GM12864 (cell line): Measurements from ENCODE around the gene PMEPA1.

Experiments used
- DNase-seq: peaks from one replicate; pipeline ENCODE4 v3.0.0-alpha.2; 2011; ENCODE audit warnings: low read depth
- H3K4me3 ChIP-seq: 2 replicates; pipeline ENCODE4 v1.5.1; 2011; ENCODE audit warnings: mild to moderate bottlenecking, low read depth, low read length, control low read depth
- TF ChIP-seq, protein P1 (sequence below): IDR thresholded peaks from 2 replicates; pipeline ENCODE4 v1.5.1; 2011; ENCODE audit warnings: low read depth, mild to moderate bottlenecking, moderate library complexity, low read length, control low read depth, inconsistent platforms; ENCODE audit errors: missing control alignments

Gene PMEPA1

DNA sequence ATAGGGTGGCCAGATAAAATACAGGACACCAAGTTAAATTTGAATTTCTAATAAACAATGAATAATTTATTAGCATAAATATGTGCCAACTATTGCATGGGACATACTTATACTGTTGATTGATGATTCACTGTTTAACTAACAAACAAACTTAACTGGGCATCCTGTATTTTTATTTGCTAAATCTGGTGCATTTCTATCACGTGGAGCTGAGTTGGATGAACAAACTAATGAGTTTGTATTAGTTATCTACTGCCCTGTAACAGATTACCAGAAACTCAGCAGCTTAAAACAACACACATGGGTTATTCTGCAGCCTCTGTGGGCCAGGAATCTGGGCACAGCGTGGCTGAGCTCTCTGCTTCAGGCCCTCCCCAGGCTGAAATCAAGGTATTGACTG, 28.2 kb upstream of the PMEPA1 start:
- DNase-seq = no peak
- no peak overlapping the region for H3K4me3 ChIP-seq
- TF ChIP-seq, protein P1, sequence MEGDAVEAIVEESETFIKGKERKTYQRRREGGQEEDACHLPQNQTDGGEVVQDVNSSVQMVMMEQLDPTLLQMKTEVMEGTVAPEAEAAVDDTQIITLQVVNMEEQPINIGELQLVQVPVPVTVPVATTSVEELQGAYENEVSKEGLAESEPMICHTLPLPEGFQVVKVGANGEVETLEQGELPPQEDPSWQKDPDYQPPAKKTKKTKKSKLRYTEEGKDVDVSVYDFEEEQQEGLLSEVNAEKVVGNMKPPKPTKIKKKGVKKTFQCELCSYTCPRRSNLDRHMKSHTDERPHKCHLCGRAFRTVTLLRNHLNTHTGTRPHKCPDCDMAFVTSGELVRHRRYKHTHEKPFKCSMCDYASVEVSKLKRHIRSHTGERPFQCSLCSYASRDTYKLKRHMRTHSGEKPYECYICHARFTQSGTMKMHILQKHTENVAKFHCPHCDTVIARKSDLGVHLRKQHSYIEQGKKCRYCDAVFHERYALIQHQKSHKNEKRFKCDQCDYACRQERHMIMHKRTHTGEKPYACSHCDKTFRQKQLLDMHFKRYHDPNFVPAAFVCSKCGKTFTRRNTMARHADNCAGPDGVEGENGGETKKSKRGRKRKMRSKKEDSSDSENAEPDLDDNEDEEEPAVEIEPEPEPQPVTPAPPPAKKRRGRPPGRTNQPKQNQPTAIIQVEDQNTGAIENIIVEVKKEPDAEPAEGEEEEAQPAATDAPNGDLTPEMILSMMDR = no peak

DNA sequence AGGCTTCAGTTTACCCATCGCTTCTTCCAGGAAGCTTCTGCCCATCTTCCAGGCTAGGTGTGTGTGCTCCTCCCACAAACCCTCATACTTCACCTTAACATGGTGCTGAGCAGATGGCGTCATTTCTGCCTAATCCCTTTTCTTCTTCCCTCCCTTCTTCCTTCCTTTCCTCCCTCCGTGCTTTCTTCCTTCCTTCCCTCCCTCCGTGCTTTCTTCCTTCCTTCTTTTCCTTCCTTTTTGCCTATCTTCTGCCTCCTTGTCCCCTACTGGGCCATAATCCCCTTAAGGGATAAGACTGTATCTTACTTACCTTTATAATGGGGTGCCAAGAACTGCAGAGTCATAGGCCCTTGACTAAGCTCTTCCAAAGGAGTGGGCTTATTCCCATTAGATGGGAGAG, 27.5 kb upstream of the PMEPA1 start:
- TF ChIP-seq, protein P1 = no peak
- H3K4me3 ChIP-seq = no peak overlapping the region
- DNase-seq = no peak

DNA sequence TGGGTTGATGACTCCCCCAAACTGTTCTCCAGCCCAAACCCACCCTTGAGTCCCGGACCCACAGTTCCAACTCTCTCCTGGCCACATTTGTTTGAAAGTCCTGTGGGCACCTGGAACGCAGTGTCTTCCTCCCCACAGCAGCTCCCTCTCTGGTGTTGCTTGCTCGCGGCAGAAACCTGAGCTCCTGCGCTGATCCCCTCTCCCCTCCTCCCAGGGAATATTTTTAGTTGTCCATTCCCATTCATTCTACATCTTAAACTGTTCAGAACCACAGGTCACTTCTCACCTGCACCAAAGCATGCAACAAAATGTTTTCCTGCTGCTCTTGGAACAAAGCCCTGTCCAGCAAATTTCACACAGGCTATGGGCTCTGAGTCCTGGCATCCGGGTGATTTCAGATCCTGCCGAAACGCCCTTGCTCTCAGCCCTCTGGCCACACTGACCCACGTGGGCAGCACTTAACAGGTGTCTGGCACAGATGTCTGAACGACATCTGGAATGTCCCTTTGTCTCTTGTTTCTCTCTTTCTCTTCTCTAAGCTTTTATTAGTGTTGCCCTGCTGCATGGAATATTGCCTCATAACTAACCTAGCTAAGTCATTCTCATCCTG, 27.0 kb upstream of the PMEPA1 start:
- TF ChIP-seq, protein P1 = no peak
- H3K4me3 ChIP-seq = no peak overlapping the region
- DNase-seq = no peak

DNA sequence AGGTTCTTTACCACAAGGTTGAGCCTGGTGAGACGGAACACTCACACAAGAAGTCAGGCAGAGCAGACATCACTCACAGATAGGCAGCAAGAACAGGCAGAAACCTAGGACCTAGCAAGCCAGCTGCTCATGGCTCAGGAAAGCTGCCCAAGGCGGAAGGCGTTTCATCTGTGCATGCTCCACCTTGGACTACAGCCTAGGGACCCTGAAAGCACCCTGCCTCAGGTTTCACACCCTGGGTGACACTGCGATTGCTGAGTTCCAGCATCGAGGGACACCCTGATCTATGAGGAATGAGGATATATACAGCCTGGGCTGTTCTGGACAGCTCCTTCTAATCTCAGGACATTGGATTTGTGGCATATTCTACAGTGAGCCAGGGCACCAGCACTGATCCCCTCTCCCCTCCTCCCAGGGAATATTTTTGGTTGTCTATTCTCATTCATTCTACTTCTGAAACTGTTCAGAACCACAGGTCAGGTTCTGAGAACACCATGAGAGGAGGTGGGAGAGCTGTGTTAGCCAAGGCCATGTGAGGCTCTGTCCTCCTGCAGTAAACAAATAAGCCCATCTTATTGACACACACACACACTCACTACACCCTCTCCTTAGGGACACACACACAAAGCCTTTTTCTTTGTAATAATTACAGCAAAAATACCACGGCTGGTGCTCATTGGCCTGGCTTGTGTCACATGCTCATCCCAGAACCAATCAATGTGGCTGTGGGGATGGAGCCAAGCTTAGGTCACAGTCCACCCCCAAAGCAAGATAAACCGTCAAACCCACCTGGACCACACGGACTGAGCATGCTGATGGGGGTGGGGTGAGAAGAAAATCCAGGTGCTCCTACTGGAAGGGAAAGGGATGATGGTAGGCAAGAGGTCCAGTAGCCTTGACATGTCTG, 26.3 kb upstream of the PMEPA1 start:
- H3K4me3 ChIP-seq = no peak overlapping the region
- TF ChIP-seq, protein P1 = no peak

DNA sequence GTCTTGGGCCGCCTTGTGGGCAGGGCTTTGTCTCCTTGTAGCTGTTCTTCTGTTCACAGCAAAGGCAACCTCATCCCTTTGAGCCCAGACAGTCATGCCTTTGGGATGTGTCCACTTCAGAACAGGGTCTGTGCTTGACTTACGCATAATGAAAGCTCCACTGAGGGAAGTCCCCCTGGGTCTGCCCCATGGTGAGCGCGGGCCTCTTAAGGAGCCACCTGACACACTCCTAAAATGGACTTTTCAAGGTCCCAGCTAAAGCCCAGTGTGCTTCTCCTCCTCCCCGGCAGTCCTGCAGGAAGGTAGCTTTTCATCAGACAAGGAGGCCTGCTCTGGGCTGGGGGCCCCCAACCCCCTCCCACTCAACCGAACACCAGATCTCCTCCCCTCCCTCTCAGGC, 24.9 kb upstream of the PMEPA1 start:
- TF ChIP-seq, protein P1 = no peak
- DNase-seq = no peak
- no peak overlapping the region for H3K4me3 ChIP-seq

More for the DNA sequence above, 26.3 kb upstream of the PMEPA1 start:
- no peak for DNase-seq

DNA sequence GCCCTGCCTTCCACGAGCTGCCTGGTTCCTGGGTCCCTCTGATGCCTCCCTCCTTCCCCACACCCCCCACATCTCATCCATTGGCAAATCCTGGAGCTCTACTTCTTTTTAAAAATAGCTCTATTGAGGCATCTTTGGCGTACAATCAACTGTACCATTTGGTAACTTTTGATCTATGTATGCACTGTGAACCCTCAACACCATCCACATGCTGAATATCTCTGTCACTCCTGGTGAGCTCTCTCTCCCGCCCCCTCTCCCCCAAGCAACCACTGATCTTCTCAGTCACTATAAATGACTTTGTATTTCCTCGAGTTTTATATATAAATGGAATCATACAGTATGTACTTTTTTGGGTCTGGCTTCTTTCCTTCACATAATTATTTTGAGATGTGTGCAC, 22.4 kb upstream of the PMEPA1 start:
- no peak overlapping the region for H3K4me3 ChIP-seq
- DNase-seq = no peak
- TF ChIP-seq, protein P1 = no peak
